ENCODE measurements around the gene PTPRU. TPM values are rescaled to one million over a fixed set of nuclear protein-coding genes. Genes with fewer than 3 reads are reported as not detected.
"Not testable (repeated sequence)": the region's sequence is repeated elsewhere in the genome, so short reads cannot be mapped to it uniquely, and the experiment has no call there.

Gene PTPRU
- polyA plus RNA-seq, 4 donors: 10.1 to 20.1 (median 12.5) TPM

- DNase-seq (ENCODE audit: low read depth in 4 of 4, low spot score in 3 of 4): no peak
These were observed 48.1 kb downstream of the PTPRU start for GRCh38 chr1:29284286-29284960.

DNA sequence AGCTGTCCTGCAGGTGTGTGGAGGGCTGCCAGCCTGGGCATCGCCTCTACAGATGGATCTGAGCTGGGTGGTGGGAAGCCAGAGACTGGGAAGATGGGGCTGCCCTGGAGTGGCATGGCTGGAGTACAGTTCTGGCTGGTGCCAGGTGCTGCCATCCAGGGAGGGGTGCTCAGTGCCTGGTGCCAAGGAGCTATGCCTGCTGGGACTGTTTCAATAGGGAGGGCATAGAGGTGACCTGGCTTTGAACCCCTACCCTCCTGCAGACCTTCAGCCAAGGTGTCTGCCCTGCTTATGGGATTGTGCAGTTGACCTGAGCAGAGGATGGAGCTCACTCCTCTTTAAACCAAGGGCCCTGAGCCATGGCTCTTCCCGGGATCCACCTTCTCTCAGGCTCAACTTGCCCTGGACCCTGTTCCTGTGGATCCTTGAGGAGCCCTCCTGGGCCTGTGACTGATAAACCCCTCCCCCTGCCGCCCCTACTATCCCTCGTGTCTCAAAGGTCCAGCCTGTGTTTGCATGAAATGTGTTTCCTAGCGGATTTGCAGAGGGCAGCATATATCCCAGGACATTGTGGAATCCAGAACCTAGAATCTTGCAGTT lies 48.7 kb downstream of the PTPRU start:
- DNase-seq (ENCODE audit: low read depth in 4 of 4, low spot score in 3 of 4): no peak

DNA sequence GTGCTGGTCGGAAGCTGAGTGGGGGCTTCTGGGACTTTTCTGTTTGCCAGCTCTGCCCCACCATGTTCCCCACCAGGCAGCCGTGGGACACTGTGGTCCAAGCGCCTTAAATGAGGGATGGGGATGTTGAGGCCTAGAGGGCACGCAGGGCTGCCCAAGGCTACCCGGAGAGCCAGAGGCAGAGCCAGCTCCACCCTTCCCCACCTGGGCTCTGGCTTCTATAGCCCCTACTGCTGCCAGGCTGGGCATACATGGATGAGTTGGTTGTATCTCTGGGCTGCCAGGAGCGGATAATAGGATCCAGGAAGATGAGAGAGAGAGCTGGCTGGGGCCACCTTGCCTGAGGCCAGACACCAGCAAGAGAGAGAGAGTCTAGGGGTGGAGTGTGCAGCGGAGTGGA lies 49.4 kb downstream of the PTPRU start:
- DNase-seq (ENCODE audit: low read depth in 4 of 4, low spot score in 3 of 4): no peak

GRCh38 chr1:29286194-29286767 lies 50.0 kb downstream of the PTPRU start:
- no peak for DNase-seq (ENCODE audit: low read depth in 4 of 4, low spot score in 3 of 4)

GRCh38 chr1:29289493-29289892 lies 53.2 kb downstream of the PTPRU start:
- no peak for DNase-seq (ENCODE audit: low read depth in 4 of 4, low spot score in 3 of 4)

DNA sequence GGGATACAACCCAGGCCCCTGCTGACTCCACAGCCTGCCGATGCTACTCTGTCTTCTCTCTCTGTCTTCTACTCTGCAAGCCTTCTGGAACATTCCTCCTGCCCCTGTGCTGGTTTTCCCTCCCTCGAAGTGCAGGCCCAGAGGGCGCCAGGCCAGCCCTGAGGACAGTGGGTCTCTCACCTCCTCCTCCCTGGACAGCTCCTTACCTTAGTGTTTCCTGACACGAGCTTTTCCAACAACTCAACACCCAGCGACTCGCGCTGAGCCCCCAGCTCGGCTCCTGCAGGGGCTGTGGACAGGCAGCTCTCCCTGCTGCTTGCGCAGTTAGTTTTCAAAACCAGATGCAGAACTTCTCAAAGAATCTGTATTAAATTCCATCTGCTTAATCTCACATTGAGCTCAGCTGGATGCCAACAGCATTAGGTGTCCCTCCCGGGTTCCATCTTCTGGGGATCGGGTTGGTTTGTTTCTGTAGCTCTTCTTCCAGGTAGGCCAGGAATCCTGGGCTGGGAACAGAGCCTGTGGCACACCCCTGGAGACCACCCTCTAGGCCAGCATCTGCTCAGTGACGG lies 54.2 kb downstream of the PTPRU start:
- no peak for DNase-seq (ENCODE audit: low read depth in 4 of 4, low spot score in 3 of 4)

DNA sequence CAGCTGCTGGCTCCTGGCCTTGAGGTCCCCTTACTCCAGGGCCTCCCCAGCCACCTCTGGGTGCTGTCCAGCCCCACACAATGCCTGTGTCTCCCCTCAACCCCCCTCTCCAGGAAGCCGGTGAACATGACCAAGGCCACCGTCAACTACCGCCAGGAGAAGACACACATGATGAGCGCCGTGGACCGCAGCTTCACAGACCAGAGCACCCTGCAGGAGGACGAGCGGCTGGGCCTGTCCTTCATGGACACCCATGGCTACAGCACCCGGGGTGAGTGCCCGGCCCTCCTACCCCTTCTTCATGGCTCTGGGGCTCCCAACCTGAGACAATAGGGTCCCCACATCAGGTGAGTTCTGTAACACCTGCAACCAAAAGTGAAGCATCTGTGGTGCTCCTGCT lies 55.4 kb downstream of the PTPRU start:
- DNase-seq (ENCODE audit: low read depth in 4 of 4, low spot score in 3 of 4): no peak

DNA sequence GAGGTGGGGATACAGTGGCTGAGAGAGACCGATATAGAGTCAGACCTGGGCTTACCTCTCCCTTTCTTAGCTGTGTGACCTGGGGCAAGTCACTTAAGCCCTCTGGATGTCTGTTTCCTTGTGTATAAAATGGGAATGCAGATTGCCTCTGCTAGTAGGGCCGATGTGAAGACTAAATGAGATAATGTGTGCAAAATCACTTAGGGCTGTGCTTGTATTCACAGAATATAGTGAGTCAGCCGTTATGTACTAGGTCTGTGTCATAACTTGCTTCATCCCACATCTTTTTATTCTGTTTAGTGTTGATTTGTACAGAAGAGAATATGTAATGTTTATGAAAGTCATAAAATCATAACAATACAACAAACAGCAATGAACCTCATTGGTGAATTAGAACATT lies 56.0 kb downstream of the PTPRU start:
- DNase-seq (ENCODE audit: low read depth in 4 of 4, low spot score in 3 of 4): no peak

- no peak for DNase-seq (ENCODE audit: low read depth in 4 of 4, low spot score in 3 of 4)
These were observed 61.1 kb downstream of the PTPRU start for GRCh38 chr1:29297450-29297849.

DNA sequence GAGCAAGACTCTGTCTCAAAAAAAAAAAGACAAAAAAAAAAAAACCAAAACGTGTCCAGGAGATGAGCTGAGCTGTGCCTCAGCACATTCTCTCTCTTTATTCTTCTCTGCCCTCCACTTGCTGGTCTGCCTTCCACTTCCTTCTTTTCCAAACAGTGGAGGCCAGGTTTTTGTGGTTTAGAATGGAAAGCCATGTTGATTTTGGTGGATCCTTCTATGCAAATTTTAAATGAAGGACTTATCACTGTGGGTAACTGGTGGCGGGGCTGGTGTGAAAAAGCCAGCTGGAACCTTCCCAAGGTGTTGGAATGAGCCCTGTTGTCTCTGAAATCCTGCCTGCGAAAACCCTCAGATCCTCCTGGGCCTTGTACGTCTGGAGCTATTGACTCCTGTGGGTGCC lies 61.9 kb downstream of the PTPRU start:
- no peak for DNase-seq (ENCODE audit: low read depth in 4 of 4, low spot score in 3 of 4)

DNA sequence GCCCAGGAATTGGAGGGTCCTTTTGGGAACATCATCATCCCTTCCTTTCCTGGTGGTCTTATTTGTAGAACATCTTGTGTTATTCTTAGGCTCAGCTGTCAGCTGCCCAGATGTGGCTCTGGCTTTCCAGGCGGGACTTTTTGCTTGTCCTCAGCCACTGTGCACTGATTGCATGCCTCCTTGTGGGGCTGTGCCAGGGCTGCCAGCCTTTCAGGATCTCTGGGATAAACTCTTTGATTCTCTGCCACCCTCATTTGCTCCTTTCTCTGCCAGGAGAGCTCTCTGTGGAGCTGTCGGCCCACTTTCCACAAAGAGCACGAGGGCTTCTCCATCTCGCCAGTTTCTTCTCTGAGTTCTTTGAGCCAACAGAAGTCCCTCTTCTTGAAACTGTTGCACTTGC lies 63.1 kb downstream of the PTPRU start:
- DNase-seq (ENCODE audit: low read depth in 4 of 4, low spot score in 3 of 4): no peak

GRCh38 chr1:29301732-29302131 lies 65.4 kb downstream of the PTPRU start:
- DNase-seq (ENCODE audit: low read depth in 4 of 4, low spot score in 3 of 4): not testable (repeated sequence)

- no peak for DNase-seq (ENCODE audit: low read depth in 4 of 4, low spot score in 3 of 4)
These were observed 67.1 kb downstream of the PTPRU start for GRCh38 chr1:29303201-29304024.

DNA sequence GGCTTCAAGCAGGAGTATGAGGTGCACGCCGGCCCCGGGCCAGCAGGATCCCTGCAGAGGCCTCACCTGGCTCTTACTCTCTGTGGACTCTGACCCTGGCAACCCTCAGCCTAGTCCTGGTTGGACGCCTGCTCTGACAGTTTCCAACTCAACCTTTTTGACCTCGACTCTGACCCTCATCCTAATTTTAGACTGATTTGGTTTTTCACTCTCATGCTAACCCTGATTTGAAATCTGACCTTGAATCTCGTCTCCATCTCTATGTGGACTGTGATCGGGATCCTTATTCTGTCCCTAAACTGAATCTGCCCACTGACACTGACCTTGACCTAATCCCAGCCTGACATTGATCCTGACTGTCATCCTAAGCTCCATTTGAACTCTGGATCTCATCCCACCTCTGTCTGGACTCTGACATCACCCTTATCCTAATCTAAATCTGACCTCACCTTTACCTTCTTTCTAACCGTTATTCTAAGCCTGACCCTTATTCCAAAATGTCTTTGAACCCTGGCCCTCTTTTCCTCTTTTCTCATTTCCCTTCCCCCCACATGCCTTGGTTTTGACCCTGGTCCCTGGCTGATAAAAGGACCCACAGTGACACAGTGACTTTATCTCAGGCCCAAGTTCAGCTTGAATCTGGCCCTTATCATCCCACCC lies 67.8 kb downstream of the PTPRU start:
- no peak for DNase-seq (ENCODE audit: low read depth in 4 of 4, low spot score in 3 of 4)

DNA sequence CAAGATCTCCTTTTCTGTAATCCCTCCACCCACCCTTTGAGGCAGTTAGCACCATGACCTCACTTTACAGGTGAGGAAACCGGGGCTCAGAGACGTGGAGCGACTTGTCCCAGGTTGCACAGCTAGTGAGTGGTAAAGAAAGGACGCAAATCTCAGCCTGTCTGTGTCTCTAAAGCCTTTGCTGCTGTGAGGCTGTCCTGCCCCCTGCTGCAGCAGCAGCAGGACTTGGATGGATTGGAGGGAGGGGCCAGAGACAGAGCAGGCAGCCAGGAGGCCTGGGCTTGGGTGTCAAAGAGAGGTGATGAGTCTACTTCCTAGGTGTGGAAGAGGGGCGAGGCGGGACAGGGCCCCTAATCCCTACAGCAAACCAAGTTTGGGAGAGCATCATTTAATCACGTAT lies 69.6 kb downstream of the PTPRU start:
- no peak for DNase-seq (ENCODE audit: low read depth in 4 of 4, low spot score in 3 of 4)

DNA sequence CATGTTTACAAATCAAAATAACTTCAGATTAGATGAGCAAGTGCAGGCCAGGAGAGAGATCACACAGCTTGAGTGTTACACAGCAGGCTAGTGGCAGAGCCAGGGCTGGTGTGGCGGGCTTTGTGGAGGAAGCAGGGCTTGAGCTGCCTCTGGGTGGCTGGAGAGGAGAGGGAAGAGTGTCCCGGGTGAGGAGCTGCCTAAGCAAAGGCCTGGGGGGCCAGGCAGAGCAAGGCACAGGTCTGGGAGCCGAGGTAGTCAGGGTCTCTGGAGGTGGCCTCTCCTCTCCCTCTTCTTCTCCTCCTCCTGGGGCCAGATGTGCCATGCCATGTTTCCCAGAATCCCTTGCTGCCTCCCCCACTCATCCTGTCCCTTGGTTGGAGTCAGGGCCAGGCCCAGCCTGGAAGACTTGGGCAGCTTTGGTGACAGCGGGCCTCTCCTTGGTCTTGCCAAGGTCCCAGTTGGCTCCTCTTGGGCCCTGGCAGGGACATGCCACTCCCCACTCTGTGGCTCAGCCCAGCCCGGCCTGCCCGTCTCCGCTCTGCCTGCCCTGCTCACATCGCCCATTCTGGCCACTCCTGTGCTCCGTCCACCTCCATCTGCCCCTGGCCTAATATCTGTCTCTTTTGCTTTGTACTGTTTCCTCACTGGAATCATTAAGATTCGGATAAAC lies 70.3 kb downstream of the PTPRU start:
- DNase-seq (ENCODE audit: low read depth in 4 of 4, low spot score in 3 of 4): no peak

- no peak for DNase-seq (ENCODE audit: low read depth in 4 of 4, low spot score in 3 of 4)
These were observed 72.8 kb downstream of the PTPRU start for GRCh38 chr1:29309075-29309474.

DNA sequence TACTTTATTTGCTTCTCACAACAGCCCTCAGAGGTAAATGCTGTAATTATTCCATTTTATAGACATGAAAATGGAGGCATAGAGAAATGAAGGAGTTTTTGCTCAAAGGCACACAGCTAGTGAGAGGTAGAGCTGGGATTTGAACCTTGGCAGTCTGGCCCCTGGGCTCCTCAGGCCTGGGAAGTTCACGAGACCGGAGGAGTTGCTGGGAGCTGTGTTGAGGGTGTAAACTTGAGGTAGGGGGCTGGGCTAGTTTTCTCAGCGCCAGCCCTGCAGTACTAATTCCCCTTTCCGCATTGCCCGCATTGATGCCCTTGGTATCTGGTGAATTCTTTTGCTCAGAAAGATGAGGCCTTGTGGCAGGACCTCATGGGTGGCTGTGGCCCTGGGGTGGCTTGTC lies 73.3 kb downstream of the PTPRU start:
- DNase-seq (ENCODE audit: low read depth in 4 of 4, low spot score in 3 of 4): no peak

DNA sequence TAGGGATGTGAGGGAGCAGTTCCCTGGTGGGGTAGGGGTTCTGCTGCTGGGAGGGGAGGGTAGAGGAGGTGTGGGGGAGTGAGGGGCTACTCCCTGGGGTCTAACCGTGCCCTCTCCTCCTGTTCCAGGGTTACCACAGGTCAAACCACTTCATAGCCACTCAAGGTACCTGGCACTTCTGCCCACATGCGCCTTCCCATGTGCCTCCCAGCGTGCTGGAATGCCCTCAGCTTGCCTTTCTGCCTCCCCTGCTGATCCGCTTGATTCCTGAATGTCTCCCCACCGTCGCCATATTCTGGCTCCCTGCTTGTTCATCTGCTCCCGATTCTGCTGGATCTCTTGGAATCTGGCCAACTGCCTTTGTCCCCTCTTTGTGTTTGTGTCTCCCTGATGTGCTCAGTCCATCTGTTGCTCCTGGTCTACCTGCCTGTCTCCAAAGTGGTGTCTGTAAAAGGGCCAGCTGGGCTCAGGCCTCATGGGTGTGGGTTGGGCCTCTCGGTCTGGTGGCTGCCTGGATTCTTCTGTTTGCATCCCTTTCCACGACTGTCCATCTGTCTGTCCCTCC lies 74.4 kb downstream of the PTPRU start:
- no peak for DNase-seq (ENCODE audit: low read depth in 4 of 4, low spot score in 3 of 4)
